Stimulated activated CD8-positive, alpha-beta memory T cell treated with anti-CD3 and anti-CD28 coated beads, Interleukin-4, amount 100 ng/mL, for 1 hour (primary cell): ENCODE results near the gene CUBN.

ENCODE experiments used
- DNase-seq, 2 donors: peaks; one replicate each; pipeline ENCODE4 v3.0.0-alpha.2; 2020; ENCODE audit warnings: low read depth in 2 of 2, low spot score in 1 of 2

Gene CUBN

GRCh38 chr10:16953270-16953669 is 176.3 kb downstream of the CUBN start:
- no peak for DNase-seq

DNA sequence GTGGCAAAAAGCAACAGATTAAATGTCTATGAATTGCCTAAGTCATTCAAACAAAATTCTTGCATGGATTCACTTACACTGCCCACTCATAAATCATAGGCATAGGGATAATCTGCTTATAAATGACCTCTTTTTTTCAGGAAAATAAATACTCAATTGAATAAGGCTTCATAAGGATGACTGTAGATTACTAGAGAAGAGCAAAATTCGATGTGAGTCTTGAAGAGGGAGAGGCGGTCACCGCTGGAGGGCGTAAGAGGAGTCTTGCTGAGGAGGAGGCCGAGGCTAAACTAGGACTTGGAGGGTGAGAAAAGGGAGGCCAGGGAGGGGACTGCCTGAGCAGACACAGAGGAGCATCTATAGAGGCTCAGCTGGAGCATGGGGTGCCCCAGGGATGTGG is 177.0 kb downstream of the CUBN start:
- DNase-seq, result no peak

- no peak for DNase-seq
Observed at GRCh38 chr10:16952080-16952479, 177.5 kb downstream of the CUBN start.

GRCh38 chr10:16950656-16951601 is 178.7 kb downstream of the CUBN start:
- no peak for DNase-seq

DNA sequence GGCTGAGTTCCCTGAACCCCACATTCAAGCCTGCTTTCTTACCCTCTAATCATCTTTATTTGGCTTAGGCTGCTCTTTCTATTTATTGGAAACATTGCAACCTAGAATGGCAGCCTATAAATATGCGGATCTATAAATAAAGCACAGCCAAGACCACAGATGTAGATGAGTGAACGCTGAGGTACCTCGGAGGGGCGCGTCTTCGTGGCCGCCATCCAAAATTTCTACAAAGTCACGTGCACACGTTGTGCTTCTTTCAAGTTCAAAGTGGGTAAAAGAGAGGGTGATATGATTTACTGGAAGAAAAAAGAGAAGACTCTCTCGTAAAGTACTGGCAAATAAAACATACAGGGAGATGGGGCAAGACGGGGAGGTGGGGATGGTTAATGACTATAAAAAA is 179.8 kb downstream of the CUBN start:
- no peak for DNase-seq

DNA sequence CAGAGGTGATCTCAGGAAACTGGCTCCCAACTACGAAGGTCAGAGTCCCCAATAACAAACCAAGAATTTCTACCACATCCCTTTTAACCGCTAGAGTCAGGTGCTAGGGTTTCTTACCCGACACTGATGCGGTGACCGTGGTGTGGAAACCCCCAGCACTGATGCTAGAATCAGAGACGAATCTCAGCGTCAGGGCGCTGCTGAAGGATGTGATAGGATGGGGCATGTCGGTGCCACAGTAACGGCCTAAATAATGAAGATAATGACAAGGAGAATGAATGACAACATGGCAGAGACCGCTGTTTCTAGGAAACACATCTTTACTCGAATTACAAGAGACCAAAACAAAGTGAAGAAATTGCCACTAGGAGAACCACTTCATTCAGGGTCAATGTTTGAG is 181.2 kb downstream of the CUBN start:
- peak in 1 of 2 donors; percentile 22 for DNase-seq

- DNase-seq, result no peak
Observed at GRCh38 chr10:16947069-16947468, 182.5 kb downstream of the CUBN start.

DNA sequence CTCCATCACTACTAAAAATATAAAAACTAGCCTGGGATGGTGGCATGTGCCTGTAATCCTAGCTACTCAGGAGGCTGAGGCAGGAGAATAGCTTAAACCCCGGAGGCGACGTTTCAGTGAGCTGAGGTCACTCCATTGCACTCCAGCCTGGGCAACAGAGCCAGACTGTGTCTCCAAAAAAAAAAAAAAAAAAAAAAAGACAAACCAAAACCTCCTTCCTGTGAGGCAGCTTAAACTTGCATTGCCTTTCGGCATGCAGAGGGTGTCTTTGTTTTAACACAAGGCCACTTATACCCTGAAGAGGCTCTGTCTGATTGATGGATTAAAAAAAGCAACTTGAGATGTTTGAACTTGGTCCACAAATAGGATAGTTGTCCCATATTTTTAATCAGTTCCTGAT is 184.0 kb downstream of the CUBN start:
- DNase-seq, result no peak

DNA sequence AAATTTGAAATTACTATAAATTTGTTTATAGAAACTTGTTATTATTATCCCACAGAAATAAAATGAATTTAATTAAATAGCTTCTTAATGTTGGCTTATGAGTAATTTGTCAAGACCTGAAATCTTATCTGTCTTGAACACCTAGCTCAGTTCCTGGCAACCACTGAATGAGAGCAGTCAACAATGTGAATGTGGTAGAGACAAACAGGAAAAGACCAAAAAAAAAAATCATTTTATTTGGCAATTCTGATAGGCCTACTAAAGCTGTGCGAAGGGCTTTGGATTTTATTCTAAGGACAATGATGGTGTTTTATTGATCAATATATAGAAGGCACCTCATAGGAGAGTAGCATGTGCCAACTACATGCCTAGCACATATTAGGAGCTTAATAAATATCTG is 184.6 kb downstream of the CUBN start:
- DNase-seq, result no peak

DNA sequence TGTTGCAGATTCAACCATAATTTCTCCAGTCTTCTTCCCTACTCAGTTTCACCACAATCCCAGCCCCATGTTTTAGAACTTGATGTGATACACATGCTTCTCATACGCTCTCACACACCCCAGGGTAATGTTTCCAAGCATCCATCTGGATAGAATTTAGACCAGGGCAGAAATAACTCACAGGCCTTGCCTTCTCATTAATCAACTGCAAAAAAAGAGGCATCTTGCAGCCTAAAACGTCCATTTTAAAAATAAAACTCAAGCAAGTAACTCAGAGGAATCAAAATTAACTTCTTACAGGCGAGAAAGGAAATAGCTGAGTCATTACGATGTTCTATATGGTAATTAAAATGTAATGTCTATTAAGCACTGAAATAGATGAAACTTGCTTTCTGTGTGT is 185.2 kb downstream of the CUBN start:
- DNase-seq, result no peak

GRCh38 chr10:16943295-16944285 is 186.0 kb downstream of the CUBN start:
- no peak for DNase-seq

GRCh38 chr10:16942381-16943078 is 187.1 kb downstream of the CUBN start:
- no peak for DNase-seq

- no peak for DNase-seq
Observed at GRCh38 chr10:16941870-16942269, 187.7 kb downstream of the CUBN start.

DNA sequence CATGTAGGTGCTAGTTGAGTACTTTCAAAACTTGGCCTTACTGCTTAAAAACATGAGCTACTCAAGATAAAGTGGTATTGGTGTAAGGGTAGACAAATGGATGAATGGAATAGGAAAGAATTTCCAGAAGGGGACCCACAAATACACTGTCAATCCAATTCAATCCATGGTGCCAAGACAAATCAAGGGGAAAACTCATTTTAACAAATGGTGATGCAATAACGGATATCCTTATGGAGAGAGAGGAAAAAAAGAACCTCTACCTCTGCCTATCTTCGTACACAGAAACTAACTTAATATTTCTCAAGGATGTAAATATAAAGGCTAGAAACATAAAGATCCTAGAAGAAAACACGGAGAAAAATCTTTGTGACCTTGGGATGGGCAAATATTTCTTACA is 188.5 kb downstream of the CUBN start:
- no peak for DNase-seq

- DNase-seq, result no peak
Observed at GRCh38 chr10:16938952-16939351, 190.7 kb downstream of the CUBN start.

GRCh38 chr10:16934461-16934860 is 195.2 kb downstream of the CUBN start:
- DNase-seq, result no peak

- no peak for DNase-seq
Observed at GRCh38 chr10:16933783-16934182, 195.8 kb downstream of the CUBN start.

DNA sequence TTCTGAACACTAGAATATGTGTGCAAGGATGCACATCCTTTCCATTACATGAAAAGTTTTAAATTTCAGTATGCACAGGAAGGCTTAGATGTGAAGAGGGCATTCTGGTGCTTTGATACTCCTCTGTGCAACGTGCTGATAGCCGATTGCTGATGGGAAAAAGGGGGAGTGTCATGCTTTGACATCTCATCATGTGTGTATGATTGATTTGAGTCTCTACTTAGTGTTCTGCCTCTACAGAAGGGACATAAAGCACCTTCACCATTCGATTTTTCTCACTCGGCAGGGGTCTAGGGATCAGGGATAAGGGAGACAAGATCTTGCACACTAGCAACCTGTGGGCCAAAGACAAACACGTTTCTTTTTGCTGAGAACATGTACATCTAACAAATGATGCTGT is 197.7 kb downstream of the CUBN start:
- DNase-seq, result no peak

- DNase-seq, result no peak
Observed at GRCh38 chr10:16930540-16930939, 199.1 kb downstream of the CUBN start.

GRCh38 chr10:16929069-16929468 is 200.5 kb downstream of the CUBN start:
- DNase-seq, result no peak

DNA sequence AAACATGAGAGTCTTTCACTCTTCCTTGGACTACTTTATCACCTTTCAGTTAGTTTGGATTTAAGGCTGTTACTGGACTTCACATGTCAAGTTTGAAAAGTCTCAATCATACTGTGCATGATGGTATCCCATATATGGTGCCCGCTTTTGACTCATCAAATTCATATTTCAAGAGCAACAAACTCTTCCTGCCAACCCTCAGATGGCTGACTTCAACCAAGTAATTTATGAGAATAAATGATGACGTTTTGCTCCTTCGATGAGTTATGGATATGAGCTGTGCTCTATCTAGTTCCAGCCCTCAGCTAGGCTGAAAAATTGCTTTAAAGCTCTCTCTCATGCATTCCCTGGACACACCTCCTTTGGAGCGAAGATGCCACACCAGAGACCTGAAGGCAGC is 202.1 kb downstream of the CUBN start:
- no peak for DNase-seq
